Hematopoietic multipotent progenitor cell treated with erythropoietin and hydrocortisone succinate and interleukin-3 and kit ligand, for 6 days (in vitro differentiated cells): ENCODE results near the gene GOLGA8Q.
"Not testable (repeated sequence)": the region's sequence is repeated elsewhere in the genome, so short reads cannot be mapped to it uniquely, and the experiment has no call there.

Source experiments
- DNase-seq: peaks from one replicate; pipeline ENCODE4 v3.0.0-alpha.2; 2015

The GOLGA8Q gene

GRCh38 chr15:30551750-30552149, at the start of gene GOLGA8Q:
Gene GOLGA8Q, plus strand, starts transcription at chr15:30552050. Its CDS starts 28 bp downstream, at chr15:30552078.
- not testable (repeated sequence) for DNase-seq

- DNase-seq: not testable (repeated sequence)
Measured at GRCh38 chr15:30502904-30503781, 48.7 kb upstream of the GOLGA8Q start.

GRCh38 chr15:30504162-30504843, 47.5 kb upstream of the GOLGA8Q start:
- not testable (repeated sequence) for DNase-seq

GRCh38 chr15:30514545-30514944, 37.3 kb upstream of the GOLGA8Q start:
- not testable (repeated sequence) for DNase-seq

GRCh38 chr15:30523453-30524243, 28.2 kb upstream of the GOLGA8Q start:
- DNase-seq: not testable (repeated sequence)

- not testable (repeated sequence) for DNase-seq
Measured at GRCh38 chr15:30525912-30526311, 25.9 kb upstream of the GOLGA8Q start.

GRCh38 chr15:30529049-30529448, 22.8 kb upstream of the GOLGA8Q start:
- not testable (repeated sequence) for DNase-seq

- DNase-seq: not testable (repeated sequence)
Measured at GRCh38 chr15:30566949-30567348, 15.1 kb downstream of the GOLGA8Q start.

- not testable (repeated sequence) for DNase-seq
Measured at GRCh38 chr15:30573012-30573491, 21.2 kb downstream of the GOLGA8Q start.

GRCh38 chr15:30579394-30579970, 27.6 kb downstream of the GOLGA8Q start:
- DNase-seq: not testable (repeated sequence)

- not testable (repeated sequence) for DNase-seq
Measured at GRCh38 chr15:30580716-30581115, 28.9 kb downstream of the GOLGA8Q start.

- DNase-seq: not testable (repeated sequence)
Measured at GRCh38 chr15:30598953-30599352, 47.1 kb downstream of the GOLGA8Q start.

GRCh38 chr15:30603796-30604195, 51.9 kb downstream of the GOLGA8Q start, which contains the start of gene GOLGA8H:
Gene GOLGA8H, plus strand, starts transcription at chr15:30604028. Its CDS starts 98 bp downstream, at chr15:30604126.
- not testable (repeated sequence) for DNase-seq
